Measurements from ENCODE around the gene NR2E1.

The NR2E1 gene

GRCh38 chr6:108235127-108235526 lies 69.3 kb downstream of the NR2E1 start:
- DNase-seq (ENCODE audit: low read depth): no peak
- H3K4me3 ChIP-seq (ENCODE audit: low read depth, low read length): no peak overlapping the region
- TF ChIP-seq CTCF (conservative IDR thresholded peaks at IDR 0.05; ENCODE audit: low read depth, low read length): no peak

GRCh38 chr6:108236791-108237190 lies 71.0 kb downstream of the NR2E1 start:
- no peak for TF ChIP-seq CTCF (conservative IDR thresholded peaks at IDR 0.05; ENCODE audit: low read depth, low read length)
- no peak for DNase-seq (ENCODE audit: low read depth)
- no peak overlapping the region for H3K4me3 ChIP-seq (ENCODE audit: low read depth, low read length)

- no peak for TF ChIP-seq CTCF (conservative IDR thresholded peaks at IDR 0.05; ENCODE audit: low read depth, low read length)
- H3K4me3 ChIP-seq (ENCODE audit: low read depth, low read length): no peak overlapping the region
These were observed 72.5 kb downstream of the NR2E1 start for GRCh38 chr6:108238322-108238721.

More at GRCh38 chr6:108238322-108238721, 72.5 kb downstream of the NR2E1 start:
- DNase-seq (ENCODE audit: low read depth): no peak

Data from choroid plexus epithelial cell (primary cell).